GM13977 (cell line): ENCODE results near the gene ZNF648.
A peak's percentile ranks its signal among the peaks of the same experiment; 100 is the strongest.

ENCODE experiments used
- DNase-seq: peaks from one replicate; pipeline ENCODE4 v3.0.0; 2012; ENCODE audit warnings: low spot score
- in situ Hi-C: fragments of 300-500 bp; cut with MboI; formaldehyde crosslinking; loops from one replicate; pipeline ENCODE4 v1.12.0; 2022; ENCODE audit warnings: low sequenced_read_pairs, low pct_unique_long_range_greater_than_20kb, mixed read lengths, inconsistent platforms; ENCODE audit not compliant: unreplicated experiment
- TF ChIP-seq, protein P1 (sequence below): IDR thresholded peaks from 2 replicates; pipeline ENCODE4 v1.5.1; 2012; ENCODE audit warnings: mild to moderate bottlenecking, control low read depth; ENCODE audit not compliant: insufficient read depth; ENCODE audit errors: extremely low read depth, missing control alignments

Gene ZNF648

GRCh38 chr1:182065126-182065845 is 3.8 kb upstream of the ZNF648 start:
- TF ChIP-seq, protein P1, sequence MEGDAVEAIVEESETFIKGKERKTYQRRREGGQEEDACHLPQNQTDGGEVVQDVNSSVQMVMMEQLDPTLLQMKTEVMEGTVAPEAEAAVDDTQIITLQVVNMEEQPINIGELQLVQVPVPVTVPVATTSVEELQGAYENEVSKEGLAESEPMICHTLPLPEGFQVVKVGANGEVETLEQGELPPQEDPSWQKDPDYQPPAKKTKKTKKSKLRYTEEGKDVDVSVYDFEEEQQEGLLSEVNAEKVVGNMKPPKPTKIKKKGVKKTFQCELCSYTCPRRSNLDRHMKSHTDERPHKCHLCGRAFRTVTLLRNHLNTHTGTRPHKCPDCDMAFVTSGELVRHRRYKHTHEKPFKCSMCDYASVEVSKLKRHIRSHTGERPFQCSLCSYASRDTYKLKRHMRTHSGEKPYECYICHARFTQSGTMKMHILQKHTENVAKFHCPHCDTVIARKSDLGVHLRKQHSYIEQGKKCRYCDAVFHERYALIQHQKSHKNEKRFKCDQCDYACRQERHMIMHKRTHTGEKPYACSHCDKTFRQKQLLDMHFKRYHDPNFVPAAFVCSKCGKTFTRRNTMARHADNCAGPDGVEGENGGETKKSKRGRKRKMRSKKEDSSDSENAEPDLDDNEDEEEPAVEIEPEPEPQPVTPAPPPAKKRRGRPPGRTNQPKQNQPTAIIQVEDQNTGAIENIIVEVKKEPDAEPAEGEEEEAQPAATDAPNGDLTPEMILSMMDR = no peak
- DNase-seq = no peak
- in situ Hi-C loops = no loop called here

- no peak for DNase-seq
- TF ChIP-seq, protein P1 = no peak
- in situ Hi-C loops = no loop called here
These were observed 3.1 kb upstream of the ZNF648 start for GRCh38 chr1:182064611-182065010.

- TF ChIP-seq, protein P1 = no peak
- DNase-seq = no peak
- in situ Hi-C loops = no loop called here
These were observed 711 bp upstream of the ZNF648 start for GRCh38 chr1:182062223-182062622.

DNA sequence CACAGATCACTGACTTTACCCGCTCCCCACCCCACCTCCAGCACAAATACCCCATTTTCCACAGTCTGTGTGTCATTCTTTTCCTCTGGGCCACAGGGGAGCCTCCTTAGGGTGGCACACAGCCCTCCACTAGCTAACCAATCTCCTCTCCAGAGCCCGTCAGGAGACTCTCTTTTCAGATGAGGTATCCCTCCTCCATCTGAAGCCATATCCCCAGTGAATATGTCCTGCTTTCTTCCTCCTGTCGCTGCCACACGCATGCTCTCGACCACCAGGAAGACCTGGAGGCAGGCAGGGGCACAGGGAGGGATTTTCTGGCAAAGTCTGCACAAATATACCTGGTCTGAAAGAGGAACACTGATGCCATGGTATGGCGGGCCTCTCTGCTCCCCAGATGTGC is 635 bp downstream of the ZNF648 start:
- TF ChIP-seq, protein P1 = no peak
- in situ Hi-C loops = no loop called here
- no peak for DNase-seq

- no peak for DNase-seq
- in situ Hi-C loops = no loop called here
- TF ChIP-seq, protein P1 = no peak
These were observed 1.6 kb downstream of the ZNF648 start for GRCh38 chr1:182059936-182060335.

- in situ Hi-C loops = no loop called here
- TF ChIP-seq, protein P1 = no peak
- peak; percentile 42 for DNase-seq
These were observed 4.7 kb downstream of the ZNF648 start for GRCh38 chr1:182056601-182057366.
